ENCODE data around the gene LRRC75A.

DNA sequence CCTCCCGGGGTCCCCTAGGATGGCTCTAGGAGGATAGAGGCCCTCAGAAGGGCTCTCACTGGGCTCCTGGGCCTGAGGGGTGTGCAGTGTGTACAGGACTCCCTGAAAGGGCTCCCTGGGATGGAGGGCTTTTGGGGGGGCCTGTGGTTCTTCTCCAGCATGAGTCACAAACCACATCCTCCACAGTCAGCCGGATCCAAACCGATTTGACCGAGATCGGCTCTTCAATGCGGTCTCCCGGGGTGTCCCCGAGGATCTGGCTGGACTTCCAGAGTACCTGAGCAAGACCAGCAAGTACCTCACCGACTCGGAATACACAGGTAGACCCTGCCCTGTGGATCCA, 72.1 kb downstream of the LRRC75A start:
- TF ChIP-seq, protein P1, sequence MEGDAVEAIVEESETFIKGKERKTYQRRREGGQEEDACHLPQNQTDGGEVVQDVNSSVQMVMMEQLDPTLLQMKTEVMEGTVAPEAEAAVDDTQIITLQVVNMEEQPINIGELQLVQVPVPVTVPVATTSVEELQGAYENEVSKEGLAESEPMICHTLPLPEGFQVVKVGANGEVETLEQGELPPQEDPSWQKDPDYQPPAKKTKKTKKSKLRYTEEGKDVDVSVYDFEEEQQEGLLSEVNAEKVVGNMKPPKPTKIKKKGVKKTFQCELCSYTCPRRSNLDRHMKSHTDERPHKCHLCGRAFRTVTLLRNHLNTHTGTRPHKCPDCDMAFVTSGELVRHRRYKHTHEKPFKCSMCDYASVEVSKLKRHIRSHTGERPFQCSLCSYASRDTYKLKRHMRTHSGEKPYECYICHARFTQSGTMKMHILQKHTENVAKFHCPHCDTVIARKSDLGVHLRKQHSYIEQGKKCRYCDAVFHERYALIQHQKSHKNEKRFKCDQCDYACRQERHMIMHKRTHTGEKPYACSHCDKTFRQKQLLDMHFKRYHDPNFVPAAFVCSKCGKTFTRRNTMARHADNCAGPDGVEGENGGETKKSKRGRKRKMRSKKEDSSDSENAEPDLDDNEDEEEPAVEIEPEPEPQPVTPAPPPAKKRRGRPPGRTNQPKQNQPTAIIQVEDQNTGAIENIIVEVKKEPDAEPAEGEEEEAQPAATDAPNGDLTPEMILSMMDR (IDR thresholded peaks at IDR 0.05): no peak
- TF ChIP-seq POLR2A (IDR thresholded peaks at IDR 0.05): no peak

Data from heart left ventricle (tissue), 13 donors.